Mucosa of gallbladder (tissue), 1 donor: ENCODE data around the gene RNASEH2B. TPM values are rescaled to one million over a fixed set of nuclear protein-coding genes. Genes with fewer than 3 reads are reported as not detected.

Experiments used
- DNase-seq: peaks from one replicate; pipeline ENCODE4 v3.0.0-alpha.2; 2020; ENCODE audit warnings: low spot score
- total RNA-seq: library from RNA; stranded (reverse); gene quantifications from one replicate; pipeline ENCODE4 v1.2.1, GENCODE V29; 2021
- donor health status: DM: no; HTN: no; CAD: no.

The RNASEH2B gene
- total RNA-seq, 1 donor from 2014 or later: 29.8 TPM

DNA sequence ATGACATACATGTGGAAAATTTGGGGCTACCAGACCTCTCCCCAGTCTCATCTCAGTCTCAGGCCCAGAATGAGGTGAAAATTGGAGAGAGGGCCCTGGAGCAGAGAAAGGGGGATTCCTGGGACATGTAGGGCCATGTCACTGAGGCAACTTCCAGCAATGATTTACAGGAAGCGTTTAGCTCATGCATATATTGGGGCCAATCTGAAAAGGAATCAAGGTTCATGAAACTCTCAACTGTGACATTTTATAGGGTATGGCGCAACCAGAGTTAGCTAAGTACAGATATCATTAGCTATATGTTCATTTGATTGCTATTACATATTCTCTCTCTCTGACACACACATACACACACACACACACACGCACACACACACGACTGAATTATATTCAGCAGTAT is 86.3 kb downstream of the RNASEH2B start:
- DNase-seq: no peak

DNA sequence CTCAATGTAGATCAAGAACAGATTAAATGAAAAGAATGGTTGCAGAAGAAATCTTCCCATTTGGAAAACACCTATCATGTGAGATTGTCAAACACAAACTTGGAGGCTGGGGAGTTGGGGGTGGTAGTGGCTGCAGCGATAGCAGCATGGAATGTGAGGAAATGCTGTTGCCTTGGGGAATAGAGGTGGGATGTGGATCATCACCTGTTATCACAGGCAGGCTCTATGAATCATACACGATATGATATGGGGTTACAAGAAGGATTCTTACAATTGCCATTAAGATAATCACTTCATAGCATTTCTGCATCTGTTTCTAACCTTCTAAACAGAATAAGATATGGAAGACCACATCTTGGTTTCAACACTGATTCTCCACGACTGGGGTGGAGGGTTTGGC is 88.7 kb downstream of the RNASEH2B start:
- no peak for DNase-seq

- DNase-seq: no peak
Measured at GRCh38 chr13:50999641-51000040, 90.0 kb downstream of the RNASEH2B start.

DNA sequence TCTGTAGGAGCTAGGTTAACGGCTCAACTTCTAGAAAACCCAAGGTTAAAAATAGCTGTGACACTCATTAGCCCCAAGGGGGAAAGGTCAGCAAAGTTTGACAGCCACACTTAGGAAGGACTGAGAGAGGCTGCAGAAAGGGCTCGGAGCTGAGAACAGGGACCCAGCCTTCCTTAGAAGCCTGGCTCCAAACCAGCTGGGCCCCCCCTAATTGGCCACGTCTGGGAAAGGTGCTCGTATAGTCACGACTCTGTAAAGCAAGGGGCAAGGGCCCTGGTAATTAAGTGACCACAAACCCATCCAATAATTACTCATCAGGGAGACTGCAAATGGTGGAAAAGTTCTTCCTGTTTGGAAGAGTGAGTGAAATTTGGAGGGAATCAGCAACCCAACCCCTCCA is 90.5 kb downstream of the RNASEH2B start:
- no peak for DNase-seq

GRCh38 chr13:51000571-51001260 is 91.1 kb downstream of the RNASEH2B start:
- no peak for DNase-seq

GRCh38 chr13:51001335-51001734 is 91.7 kb downstream of the RNASEH2B start:
- DNase-seq: no peak

DNA sequence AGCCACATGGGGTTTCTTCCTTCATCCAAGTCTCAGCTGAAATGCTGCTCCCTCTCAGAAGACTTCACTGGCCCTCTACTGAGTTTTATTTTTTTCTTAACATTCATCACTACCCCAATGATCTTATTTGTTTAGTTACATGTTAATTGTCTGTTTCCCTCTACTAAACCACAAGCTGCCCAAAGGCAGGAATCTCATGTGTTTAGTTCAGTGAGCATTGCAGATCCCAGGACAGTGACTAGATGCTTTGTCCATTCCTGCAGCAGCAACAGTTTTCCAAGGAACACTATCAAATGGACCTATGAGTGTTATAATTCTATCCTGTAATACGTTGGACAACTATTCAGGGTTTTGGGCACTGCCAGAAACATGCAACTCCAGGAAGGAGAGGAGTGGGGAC is 93.1 kb downstream of the RNASEH2B start:
- DNase-seq: no peak

- no peak for DNase-seq
Measured at GRCh38 chr13:51003642-51004041, 94.1 kb downstream of the RNASEH2B start.

DNA sequence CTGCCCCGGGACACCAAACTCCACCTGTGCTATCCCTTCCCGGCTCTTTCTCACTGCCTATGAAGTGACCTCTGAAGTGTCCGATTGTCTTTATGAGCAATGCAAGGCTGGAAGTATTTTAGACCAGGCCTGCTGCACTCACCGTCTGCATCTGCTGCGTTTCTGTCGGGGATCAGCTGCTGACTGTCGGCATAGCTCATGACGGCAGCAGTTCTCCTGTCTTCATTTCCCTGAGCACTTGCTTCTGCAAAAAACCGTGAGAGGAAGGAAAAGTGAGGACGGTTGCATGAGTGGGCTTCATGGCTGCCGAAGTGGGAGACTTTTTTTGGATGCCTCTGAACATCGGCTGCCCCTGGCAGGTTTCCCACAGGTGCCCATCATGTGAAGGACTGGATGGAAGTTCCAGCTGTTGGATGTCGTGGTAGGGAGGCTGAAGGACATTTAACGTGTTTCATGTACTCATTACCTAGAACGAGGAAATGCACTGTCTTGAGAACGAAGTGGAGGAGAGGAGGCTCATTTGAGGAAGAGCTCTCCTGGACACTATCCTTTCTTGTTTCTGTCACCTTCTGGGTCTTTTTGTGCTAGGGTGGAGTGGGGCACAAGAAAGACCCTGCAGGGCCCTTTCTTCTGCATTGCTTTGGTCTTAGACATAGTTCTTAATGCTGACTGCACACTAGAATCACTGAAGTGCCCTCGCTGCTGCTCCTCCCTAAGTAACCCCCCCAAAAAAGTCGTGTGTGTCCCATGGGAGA is 94.7 kb downstream of the RNASEH2B start:
- DNase-seq: no peak

DNA sequence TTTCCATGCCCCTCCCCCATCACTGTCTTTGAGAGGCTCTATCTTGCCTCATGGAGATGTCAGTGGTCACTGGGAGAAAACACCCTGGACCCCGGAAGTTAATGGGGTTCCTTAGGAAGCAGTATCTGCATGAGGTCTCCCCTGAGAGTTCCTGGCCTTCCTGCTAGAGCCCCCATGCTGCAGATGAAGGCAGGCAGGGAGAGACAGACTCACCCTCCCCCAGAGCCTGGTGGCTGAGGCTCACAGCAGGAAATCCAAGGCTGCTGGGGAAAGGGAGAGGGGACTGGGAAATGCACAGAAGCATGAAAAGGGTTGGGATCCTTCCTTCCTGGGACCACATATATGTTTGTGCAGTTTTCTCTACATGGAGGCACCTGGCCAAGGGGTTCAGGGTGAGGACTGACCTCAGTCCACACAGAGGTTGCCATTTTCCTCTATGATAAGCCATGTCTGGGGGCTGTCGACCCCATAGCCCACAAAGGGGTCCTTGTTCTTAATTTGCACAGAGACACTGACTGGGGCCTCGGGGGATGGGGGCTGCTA is 95.4 kb downstream of the RNASEH2B start:
- no peak for DNase-seq

- DNase-seq: no peak
Measured at GRCh38 chr13:51005566-51005965, 96.0 kb downstream of the RNASEH2B start.

Other genes starting within 250 kb of the RNASEH2B start
- gene DLEU7, start 66.1 kb upstream of the RNASEH2B start, total RNA-seq: 0.60 TPM
- not detected for gene C13orf42, start 201.5 kb downstream of the RNASEH2B start, total RNA-seq